ENCODE measurements around the gene CAMSAP3. TPM values are rescaled to one million over a fixed set of nuclear protein-coding genes. Genes with fewer than 3 reads are reported as not detected.

CAMSAP3 gene
- total RNA-seq, 1 donor from 2014 or later: 9.3 TPM

GRCh38 chr19:7589822-7590221, 5.8 kb upstream of the CAMSAP3 start:
- Mint-ChIP-seq H3K27ac (ENCODE audit: unreplicated experiment) (no peak overlapping the region), H3K36me3 (ENCODE audit: low read depth, unreplicated experiment) (no peaks in the 10 kb centered on the region), H3K4me3 (ENCODE audit: unreplicated experiment) (no peak overlapping the region), H3K27me3 (ENCODE audit: unreplicated experiment) (peaks cover 2% of the 10 kb centered on the region), H3K4me1 (ENCODE audit: unreplicated experiment) (no peaks in the 10 kb centered on the region), H3K9me3 (ENCODE audit: unreplicated experiment) (no peaks in the 10 kb centered on the region)
- no peak for DNase-seq (ENCODE audit: low spot score)
- TF ChIP-seq, protein P1, sequence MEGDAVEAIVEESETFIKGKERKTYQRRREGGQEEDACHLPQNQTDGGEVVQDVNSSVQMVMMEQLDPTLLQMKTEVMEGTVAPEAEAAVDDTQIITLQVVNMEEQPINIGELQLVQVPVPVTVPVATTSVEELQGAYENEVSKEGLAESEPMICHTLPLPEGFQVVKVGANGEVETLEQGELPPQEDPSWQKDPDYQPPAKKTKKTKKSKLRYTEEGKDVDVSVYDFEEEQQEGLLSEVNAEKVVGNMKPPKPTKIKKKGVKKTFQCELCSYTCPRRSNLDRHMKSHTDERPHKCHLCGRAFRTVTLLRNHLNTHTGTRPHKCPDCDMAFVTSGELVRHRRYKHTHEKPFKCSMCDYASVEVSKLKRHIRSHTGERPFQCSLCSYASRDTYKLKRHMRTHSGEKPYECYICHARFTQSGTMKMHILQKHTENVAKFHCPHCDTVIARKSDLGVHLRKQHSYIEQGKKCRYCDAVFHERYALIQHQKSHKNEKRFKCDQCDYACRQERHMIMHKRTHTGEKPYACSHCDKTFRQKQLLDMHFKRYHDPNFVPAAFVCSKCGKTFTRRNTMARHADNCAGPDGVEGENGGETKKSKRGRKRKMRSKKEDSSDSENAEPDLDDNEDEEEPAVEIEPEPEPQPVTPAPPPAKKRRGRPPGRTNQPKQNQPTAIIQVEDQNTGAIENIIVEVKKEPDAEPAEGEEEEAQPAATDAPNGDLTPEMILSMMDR (IDR thresholded peaks at IDR 0.05; ENCODE audit: unreplicated experiment): no peak

DNA sequence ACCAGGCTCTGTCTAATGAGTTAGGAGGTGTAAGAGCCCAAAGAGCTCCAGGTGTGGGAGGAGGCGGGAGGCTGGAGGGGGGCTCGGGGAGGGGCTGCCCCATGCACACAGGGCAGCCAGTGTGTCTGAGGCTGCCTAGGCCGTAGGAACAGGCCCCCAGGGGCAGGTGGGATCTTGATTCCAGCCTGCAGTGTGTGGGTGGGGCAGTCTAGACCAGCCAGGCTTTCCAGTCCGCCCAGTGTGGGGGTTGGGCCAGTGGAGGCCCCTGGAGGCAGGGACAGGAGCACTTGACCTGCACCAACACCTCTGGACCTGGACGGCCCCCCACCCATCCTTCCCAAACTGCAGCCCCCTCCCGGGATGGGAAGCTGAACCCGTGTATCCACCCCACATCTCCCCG, 5.4 kb upstream of the CAMSAP3 start:
- H3K9me3 Mint-ChIP-seq (ENCODE audit: unreplicated experiment): no peaks in the 10 kb centered on the region
- peaks cover 5% of the 10 kb centered on the region for H3K27me3 Mint-ChIP-seq (ENCODE audit: unreplicated experiment)
- peaks cover 3% of the 10 kb centered on the region for H3K4me1 Mint-ChIP-seq (ENCODE audit: unreplicated experiment)
- H3K36me3 Mint-ChIP-seq (ENCODE audit: low read depth, unreplicated experiment): peaks cover 3% of the 10 kb centered on the region
- no peak overlapping the region for H3K4me3 Mint-ChIP-seq (ENCODE audit: unreplicated experiment)
- DNase-seq (ENCODE audit: low spot score): no peak
- TF ChIP-seq, protein P1 (IDR thresholded peaks at IDR 0.05; ENCODE audit: unreplicated experiment): no peak
- no peak overlapping the region for H3K27ac Mint-ChIP-seq (ENCODE audit: unreplicated experiment)

- no peak for DNase-seq (ENCODE audit: low spot score)
- Mint-ChIP-seq H3K27me3 (ENCODE audit: unreplicated experiment) (peaks cover 7% of the 10 kb centered on the region), H3K9me3 (ENCODE audit: unreplicated experiment) (no peaks in the 10 kb centered on the region), H3K4me1 (ENCODE audit: unreplicated experiment) (peaks cover 3% of the 10 kb centered on the region), H3K36me3 (ENCODE audit: low read depth, unreplicated experiment) (peaks cover 4% of the 10 kb centered on the region), H3K4me3 (ENCODE audit: unreplicated experiment) (no peak overlapping the region), H3K27ac (ENCODE audit: unreplicated experiment) (no peak overlapping the region)
- TF ChIP-seq, protein P1 (IDR thresholded peaks at IDR 0.05; ENCODE audit: unreplicated experiment): no peak
These were observed 711 bp downstream of the CAMSAP3 start for GRCh38 chr19:7596211-7596937.

GRCh38 chr19:7597689-7598088, 2.0 kb downstream of the CAMSAP3 start:
- no peak overlapping the region for H3K27ac Mint-ChIP-seq (ENCODE audit: unreplicated experiment)
- no peaks in the 10 kb centered on the region for H3K9me3 Mint-ChIP-seq (ENCODE audit: unreplicated experiment)
- DNase-seq (ENCODE audit: low spot score): no peak
- TF ChIP-seq, protein P1 (IDR thresholded peaks at IDR 0.05; ENCODE audit: unreplicated experiment): no peak
- H3K36me3 Mint-ChIP-seq (ENCODE audit: low read depth, unreplicated experiment): peaks cover 4% of the 10 kb centered on the region
- H3K4me1 Mint-ChIP-seq (ENCODE audit: unreplicated experiment): peaks cover 3% of the 10 kb centered on the region
- no peak overlapping the region for H3K4me3 Mint-ChIP-seq (ENCODE audit: unreplicated experiment)
- peaks cover 7% of the 10 kb centered on the region for H3K27me3 Mint-ChIP-seq (ENCODE audit: unreplicated experiment)

DNA sequence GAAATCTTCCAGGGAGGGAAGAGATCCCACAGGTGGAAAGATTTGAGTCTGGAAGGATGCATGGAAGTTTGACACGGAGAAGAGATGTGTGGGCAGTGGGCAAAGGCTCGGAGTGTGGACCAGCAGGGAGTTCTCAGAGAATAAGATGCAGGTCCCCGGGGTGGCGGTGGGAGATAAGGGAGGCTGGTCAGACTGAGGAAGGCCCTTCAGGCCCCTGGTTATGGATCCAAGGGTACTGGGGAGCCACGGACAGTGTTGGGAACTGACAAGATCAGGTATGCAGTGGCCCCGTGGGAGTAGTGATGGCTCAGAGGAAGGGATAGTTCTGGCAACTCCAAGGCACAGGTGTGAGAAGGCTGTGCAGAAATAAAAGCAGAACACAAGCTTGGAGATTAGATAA, 2.5 kb downstream of the CAMSAP3 start:
- DNase-seq (ENCODE audit: low spot score): no peak
- Mint-ChIP-seq H3K27ac (ENCODE audit: unreplicated experiment) (no peak overlapping the region), H3K4me3 (ENCODE audit: unreplicated experiment) (no peak overlapping the region), H3K9me3 (ENCODE audit: unreplicated experiment) (no peaks in the 10 kb centered on the region), H3K4me1 (ENCODE audit: unreplicated experiment) (peaks cover 3% of the 10 kb centered on the region), H3K36me3 (ENCODE audit: low read depth, unreplicated experiment) (peaks cover 4% of the 10 kb centered on the region), H3K27me3 (ENCODE audit: unreplicated experiment) (peaks cover 7% of the 10 kb centered on the region)
- TF ChIP-seq, protein P1 (IDR thresholded peaks at IDR 0.05; ENCODE audit: unreplicated experiment): no peak

Measured in endothelial cell (in vitro differentiated cells).